LNCaP clone FGC (cell line): ENCODE results near the gene RASD1.
A peak's percentile ranks its signal among the peaks of the same experiment; 100 is the strongest.

ENCODE experiments used
- DNase-seq: peaks from one replicate; pipeline ENCODE4 v3.0.0-alpha.2; 2011; ENCODE audit warnings: low read depth
- H3K4me3 ChIP-seq: 2 replicates; pipeline ENCODE4 v1.5.1; 2011; ENCODE audit warnings: mild to moderate bottlenecking, low read depth, low read length, control low read depth
- TF ChIP-seq, protein P1 (sequence below): IDR thresholded peaks from 2 replicates; pipeline ENCODE4 v1.5.1; 2012; ENCODE audit warnings: mild to moderate bottlenecking; ENCODE audit not compliant: control insufficient read depth, insufficient read depth; ENCODE audit errors: extremely low read depth

Gene RASD1, protein sequence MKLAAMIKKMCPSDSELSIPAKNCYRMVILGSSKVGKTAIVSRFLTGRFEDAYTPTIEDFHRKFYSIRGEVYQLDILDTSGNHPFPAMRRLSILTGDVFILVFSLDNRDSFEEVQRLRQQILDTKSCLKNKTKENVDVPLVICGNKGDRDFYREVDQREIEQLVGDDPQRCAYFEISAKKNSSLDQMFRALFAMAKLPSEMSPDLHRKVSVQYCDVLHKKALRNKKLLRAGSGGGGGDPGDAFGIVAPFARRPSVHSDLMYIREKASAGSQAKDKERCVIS

DNA sequence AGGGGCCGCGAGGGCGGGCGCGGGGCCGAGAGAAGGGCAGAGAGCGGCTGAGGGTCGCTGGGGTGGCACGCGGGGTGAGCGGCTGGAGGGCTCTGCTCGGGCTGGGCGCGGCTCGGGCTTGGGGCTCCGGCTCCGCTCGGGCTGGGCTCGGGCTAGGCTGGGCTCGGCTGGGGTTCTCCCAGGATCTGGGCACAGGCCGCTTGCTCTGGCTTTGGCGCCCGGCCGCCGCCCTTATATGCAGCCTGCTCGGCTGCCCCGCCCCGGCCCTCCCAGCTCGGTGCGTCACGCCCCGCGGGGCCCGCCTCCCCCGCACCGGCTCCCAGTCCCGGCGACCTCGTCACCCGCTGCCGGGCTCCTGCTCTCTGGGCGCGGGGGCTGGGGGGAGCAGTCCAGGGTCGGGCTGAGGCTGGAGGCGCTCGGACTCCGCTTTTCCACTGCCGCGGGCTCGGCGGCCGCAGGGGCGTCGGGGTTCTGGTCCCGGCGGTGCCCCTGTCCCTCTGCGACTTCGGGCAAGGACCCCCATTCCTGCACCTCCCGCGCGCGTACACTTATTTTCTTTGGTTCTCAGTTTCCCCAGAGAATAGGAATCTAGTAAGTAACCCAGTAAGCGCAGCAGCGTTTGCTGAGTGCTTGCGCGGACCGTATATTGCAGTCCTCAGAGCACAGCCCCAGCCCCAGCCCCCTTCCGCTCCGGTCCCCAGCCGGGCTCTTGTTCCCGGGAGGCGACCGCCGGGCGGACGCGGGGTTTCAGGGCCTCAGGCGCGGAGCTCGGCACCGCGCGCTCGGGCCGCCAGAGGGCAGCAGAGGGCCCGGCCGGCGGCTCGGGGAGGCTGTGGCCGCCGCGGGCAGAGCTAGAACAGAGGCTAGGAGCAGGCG lies at the start of gene RASD1:
Gene RASD1, minus strand, starts transcription at position 207 of the 876 bp plus-strand sequence. CDS start 214 bp downstream, outside the sequence.
- TF ChIP-seq, protein P1, sequence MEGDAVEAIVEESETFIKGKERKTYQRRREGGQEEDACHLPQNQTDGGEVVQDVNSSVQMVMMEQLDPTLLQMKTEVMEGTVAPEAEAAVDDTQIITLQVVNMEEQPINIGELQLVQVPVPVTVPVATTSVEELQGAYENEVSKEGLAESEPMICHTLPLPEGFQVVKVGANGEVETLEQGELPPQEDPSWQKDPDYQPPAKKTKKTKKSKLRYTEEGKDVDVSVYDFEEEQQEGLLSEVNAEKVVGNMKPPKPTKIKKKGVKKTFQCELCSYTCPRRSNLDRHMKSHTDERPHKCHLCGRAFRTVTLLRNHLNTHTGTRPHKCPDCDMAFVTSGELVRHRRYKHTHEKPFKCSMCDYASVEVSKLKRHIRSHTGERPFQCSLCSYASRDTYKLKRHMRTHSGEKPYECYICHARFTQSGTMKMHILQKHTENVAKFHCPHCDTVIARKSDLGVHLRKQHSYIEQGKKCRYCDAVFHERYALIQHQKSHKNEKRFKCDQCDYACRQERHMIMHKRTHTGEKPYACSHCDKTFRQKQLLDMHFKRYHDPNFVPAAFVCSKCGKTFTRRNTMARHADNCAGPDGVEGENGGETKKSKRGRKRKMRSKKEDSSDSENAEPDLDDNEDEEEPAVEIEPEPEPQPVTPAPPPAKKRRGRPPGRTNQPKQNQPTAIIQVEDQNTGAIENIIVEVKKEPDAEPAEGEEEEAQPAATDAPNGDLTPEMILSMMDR, result peak; percentile 92

DNA sequence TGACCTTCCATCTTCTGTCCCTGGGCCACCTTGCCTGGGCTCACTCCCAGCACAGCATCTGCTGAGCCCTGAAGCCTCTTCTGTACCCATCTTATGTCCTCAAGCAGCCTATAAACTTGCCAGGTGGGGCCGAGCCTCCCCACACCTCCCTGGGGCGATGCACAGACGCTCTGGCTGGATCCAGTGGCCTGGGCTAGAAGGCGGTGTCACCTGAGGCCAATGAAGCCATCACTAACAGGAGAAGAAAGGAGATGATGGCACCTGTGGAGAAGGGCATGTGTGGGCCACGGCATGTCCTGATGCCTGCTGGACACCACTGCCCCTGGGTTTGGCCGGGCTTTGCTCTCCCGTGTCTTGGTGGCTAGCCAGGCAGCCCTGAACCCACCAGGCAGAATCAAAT lies 49.8 kb upstream of the RASD1 start:
- DNase-seq, result no peak
- TF ChIP-seq, protein P1, result no peak
- H3K4me3 ChIP-seq, result no peak overlapping the region

More for the DNA sequence above, at the start of gene RASD1:
- peak within 1 kb of the TSS; percentile 65 for H3K4me3 ChIP-seq
- peak; percentile 44 for DNase-seq

DNA sequence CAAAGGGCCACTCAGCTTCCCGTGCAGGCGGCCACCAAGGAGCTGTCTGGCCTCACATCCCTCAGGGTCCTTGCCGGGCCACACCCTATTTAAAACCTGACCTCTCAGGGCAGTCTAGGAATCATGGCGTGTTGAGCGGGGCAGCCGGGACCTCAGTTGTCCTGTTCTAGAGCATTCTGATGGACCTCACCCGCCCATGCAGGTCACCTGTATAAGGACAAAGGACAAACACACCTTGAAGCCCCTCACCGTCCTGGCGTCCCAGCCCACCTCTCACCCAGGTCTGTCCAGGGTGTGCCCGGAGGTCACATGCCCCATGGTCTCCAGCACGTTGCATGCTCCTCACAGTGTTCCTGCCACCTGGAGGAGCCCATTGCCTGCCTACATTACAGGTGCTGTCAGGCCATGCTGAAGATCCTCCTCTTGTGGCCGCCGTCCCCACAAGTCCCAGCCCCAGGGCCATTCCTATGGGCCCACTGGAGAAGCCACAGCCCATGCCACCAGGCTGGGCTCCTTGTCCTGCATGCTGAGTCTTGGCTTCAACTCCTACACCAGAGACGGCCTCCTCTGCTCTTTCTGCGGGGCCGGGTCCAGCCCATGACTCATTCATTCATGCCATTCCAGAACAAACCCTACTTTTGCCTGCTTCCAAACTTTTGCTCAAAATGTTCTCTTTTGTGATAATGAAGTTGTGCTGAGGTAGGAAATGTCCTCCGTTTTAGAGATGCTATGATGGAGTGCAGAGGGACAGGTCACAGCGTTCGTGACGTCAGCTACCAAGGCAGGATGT lies 49.0 kb upstream of the RASD1 start:
- no peak overlapping the region for H3K4me3 ChIP-seq
- TF ChIP-seq, protein P1, result no peak
- no peak for DNase-seq

DNA sequence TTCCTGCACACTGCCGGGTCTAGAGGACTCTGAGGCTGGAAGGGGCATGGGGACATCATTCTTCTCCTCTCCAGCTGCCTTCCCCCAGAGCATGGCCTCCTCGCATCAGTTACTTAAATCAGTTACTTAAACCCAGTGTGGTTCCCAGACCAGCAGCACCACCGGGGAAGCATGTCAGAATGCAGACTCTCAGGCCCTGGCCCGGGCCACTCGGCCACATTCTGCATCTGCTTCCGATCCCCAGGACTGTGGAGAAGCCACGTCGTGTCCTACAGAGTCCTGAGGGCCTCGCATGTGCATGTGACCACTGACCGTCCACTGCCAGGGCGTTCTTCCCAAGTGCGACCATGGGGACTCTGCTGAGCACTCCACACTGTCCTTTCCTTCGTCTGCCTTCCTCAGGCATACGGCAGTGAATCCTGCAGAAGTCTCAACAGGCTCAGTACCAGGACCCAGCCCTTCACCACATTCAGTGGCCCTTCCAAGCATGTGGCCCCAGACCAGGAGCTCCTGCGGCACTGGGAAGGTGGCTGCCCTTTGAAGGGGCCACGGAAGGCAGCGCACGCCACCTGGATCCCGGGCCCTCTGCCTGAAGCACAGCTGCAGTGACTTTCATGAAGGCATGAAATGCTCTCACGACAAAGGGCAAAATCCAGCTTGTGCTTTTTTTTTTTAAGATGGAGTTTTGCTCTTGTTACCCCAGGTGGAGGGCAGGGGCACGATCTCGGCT lies 46.9 kb upstream of the RASD1 start:
- no peak for DNase-seq
- H3K4me3 ChIP-seq, result no peak overlapping the region
- TF ChIP-seq, protein P1, result no peak

DNA sequence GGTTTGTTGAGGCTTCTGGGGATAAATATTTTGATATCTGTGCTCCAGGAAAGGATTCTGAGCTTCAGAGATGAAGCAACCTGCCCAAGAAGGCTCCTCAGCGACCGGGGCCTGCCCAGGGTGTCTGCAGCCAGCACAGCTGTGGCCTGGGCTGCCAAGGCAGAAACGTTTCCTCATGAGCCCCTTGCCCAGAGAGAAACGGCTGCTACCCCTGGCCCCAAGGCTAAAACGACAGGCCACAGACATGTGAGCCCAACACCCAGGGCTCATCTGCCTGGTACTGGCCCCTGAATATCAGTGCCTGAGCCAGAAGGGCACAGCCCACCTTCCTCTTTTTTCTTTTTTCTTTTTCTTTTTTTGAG lies 45.4 kb upstream of the RASD1 start:
- TF ChIP-seq, protein P1, result no peak
- H3K4me3 ChIP-seq, result no peak overlapping the region
- no peak for DNase-seq

DNA sequence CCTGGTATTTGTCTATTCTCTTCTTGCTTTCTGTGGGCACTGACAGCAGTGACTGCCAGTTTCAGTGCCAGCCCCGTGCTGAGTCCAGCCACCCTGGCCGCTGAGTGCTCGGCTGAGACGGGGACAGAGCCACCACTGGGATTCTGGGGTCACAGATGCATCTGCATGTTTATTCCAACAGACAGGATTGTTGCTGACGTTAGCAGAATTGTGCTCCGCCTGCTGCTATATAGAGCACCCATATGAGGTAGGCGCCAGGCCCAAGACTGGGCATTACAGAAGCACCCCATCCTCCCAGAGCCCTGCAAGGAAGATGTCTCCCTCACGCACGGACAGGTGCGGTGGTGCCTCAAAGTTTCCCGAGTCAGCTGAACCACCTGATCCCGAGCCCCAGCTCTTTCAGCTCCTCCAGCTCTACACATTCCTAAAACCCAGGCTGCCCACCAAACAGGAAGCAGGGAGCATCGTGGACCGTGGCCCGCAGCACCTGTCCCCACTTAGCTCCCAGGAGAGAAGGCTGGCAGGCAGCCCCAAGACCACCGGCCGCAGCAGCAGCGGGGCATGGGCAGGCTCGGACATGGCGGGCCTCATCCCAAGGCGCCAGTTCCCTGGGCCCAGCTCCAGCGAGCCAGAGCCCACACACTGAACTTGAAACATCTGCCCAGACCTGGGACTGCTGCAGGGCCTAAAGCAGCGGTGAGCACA lies 44.9 kb upstream of the RASD1 start:
- H3K4me3 ChIP-seq, result no peak overlapping the region
- TF ChIP-seq, protein P1, result no peak
- no peak for DNase-seq
